ENCODE measurements around the gene DOCK2.

DOCK2 gene

DNA sequence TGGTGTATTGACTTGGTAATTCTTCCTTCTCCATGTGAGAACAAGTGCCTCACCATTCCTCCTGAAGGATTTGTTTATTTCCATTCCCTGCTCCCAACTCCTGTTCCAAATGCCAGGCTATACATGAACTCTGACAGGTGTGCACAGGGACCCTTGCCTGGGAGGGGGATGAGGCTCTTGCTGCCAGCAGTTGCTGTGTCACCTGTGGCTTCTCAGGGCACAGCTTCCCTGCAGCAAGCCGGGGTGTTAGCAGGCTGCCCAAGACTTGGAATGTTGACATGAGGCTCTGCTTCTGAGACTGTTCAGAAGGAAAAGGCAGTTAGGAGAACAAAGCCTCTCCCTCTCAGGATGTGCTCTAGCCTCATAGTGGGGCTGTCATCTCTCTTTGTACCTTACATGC lies 131.3 kb downstream of the DOCK2 start:
- Histone ChIP-seq H3K27ac (ENCODE audit: low read depth, low read length) (no peak overlapping the region), H2AFZ (ENCODE audit: low read depth, low read length, severe bottlenecking) (no peak overlapping the region), H3K79me2 (ENCODE audit: insufficient read depth, low read length) (no peaks in the 10 kb centered on the region), H3K4me2 (ENCODE audit: low read depth, low read length, poor library complexity, severe bottlenecking) (no peak overlapping the region), H3K9ac (ENCODE audit: low read length) (no peak overlapping the region), H3K4me3 (ENCODE audit: insufficient read depth, low read length, poor library complexity, severe bottlenecking) (no peak overlapping the region), H3K27me3 (ENCODE audit: low read length) (no peaks in the 10 kb centered on the region), H3K9me3 (ENCODE audit: insufficient read depth, low read length) (no peaks in the 10 kb centered on the region), H3F3A (ENCODE audit: insufficient read depth) (no peaks in the 10 kb centered on the region), H3K36me3 (ENCODE audit: low read length) (peaks cover 13% of the 10 kb centered on the region), H3K9me2 (replicated peaks; ENCODE audit: insufficient read depth, low read length) (no peaks in the 10 kb centered on the region), H4K20me1 (ENCODE audit: low read depth, low read length) (no peaks in the 10 kb centered on the region)
- TF ChIP-seq EZH2phosphoT487 (conservative IDR thresholded peaks at IDR 0.05; ENCODE audit: low read length): no peak
- TF ChIP-seq, protein P1, sequence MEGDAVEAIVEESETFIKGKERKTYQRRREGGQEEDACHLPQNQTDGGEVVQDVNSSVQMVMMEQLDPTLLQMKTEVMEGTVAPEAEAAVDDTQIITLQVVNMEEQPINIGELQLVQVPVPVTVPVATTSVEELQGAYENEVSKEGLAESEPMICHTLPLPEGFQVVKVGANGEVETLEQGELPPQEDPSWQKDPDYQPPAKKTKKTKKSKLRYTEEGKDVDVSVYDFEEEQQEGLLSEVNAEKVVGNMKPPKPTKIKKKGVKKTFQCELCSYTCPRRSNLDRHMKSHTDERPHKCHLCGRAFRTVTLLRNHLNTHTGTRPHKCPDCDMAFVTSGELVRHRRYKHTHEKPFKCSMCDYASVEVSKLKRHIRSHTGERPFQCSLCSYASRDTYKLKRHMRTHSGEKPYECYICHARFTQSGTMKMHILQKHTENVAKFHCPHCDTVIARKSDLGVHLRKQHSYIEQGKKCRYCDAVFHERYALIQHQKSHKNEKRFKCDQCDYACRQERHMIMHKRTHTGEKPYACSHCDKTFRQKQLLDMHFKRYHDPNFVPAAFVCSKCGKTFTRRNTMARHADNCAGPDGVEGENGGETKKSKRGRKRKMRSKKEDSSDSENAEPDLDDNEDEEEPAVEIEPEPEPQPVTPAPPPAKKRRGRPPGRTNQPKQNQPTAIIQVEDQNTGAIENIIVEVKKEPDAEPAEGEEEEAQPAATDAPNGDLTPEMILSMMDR (IDR thresholded peaks at IDR 0.05; ENCODE audit: insufficient read depth, low read length, poor library complexity, severe bottlenecking): no peak

DNA sequence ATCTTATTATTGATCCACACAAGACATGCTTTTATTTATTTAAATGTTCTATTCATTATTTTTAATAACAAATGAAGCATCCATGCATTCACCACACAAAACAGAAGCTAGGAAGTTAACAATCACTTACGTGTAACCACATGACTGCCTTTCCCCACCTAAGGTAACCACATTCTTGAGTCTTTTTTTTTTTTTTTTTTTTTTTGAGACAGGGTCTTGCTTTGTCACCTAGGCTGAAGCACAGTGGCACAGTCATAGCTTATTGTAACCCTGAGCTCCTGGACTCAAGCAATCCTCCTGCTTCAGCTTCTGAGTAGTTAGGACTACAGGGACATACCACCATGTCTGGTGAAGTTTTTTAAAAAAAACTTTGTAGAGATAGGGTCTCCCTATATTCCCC lies 133.0 kb downstream of the DOCK2 start:
- H3K4me3 ChIP-seq (ENCODE audit: insufficient read depth, low read length, poor library complexity, severe bottlenecking): no peak overlapping the region
- no peak overlapping the region for H3K27ac ChIP-seq (ENCODE audit: low read depth, low read length)
- no peaks in the 10 kb centered on the region for H4K20me1 ChIP-seq (ENCODE audit: low read depth, low read length)
- no peaks in the 10 kb centered on the region for H3K79me2 ChIP-seq (ENCODE audit: insufficient read depth, low read length)
- no peaks in the 10 kb centered on the region for H3K27me3 ChIP-seq (ENCODE audit: low read length)
- H3K9me2 ChIP-seq (replicated peaks; ENCODE audit: insufficient read depth, low read length): no peaks in the 10 kb centered on the region
- peaks cover 13% of the 10 kb centered on the region for H3K36me3 ChIP-seq (ENCODE audit: low read length)
- no peaks in the 10 kb centered on the region for H3F3A ChIP-seq (ENCODE audit: insufficient read depth)
- no peak overlapping the region for H3K9ac ChIP-seq (ENCODE audit: low read length)
- H2AFZ ChIP-seq (ENCODE audit: low read depth, low read length, severe bottlenecking): no peak overlapping the region
- H3K9me3 ChIP-seq (ENCODE audit: insufficient read depth, low read length): no peaks in the 10 kb centered on the region
- H3K4me2 ChIP-seq (ENCODE audit: low read depth, low read length, poor library complexity, severe bottlenecking): no peak overlapping the region
- TF ChIP-seq EZH2phosphoT487 (conservative IDR thresholded peaks at IDR 0.05; ENCODE audit: low read length): no peak
- TF ChIP-seq, protein P1 (IDR thresholded peaks at IDR 0.05; ENCODE audit: insufficient read depth, low read length, poor library complexity, severe bottlenecking): no peak

DNA sequence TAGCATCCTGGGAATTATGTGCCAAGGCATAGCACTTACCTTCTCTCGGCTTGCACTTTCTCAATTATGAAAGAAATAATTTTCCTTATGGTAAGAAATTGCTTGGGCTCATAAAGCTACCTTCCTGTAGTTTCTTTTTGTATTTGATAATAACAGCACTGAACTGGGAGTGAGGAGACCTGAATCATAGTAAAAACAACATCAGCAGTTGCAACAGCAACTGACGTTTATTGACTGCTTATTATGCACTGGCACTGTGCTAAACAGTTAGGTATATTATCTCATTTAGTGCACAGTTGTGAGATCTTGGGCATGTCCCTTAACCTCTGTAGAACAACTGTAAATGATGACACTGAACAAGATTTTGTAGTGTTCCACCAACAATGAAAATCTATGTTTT lies 135.2 kb downstream of the DOCK2 start:
- H3K27ac ChIP-seq (ENCODE audit: low read depth, low read length): no peak overlapping the region
- H3K9ac ChIP-seq (ENCODE audit: low read length): no peak overlapping the region
- no peaks in the 10 kb centered on the region for H3K27me3 ChIP-seq (ENCODE audit: low read length)
- H3K79me2 ChIP-seq (ENCODE audit: insufficient read depth, low read length): no peaks in the 10 kb centered on the region
- no peaks in the 10 kb centered on the region for H3K9me2 ChIP-seq (replicated peaks; ENCODE audit: insufficient read depth, low read length)
- no peaks in the 10 kb centered on the region for H4K20me1 ChIP-seq (ENCODE audit: low read depth, low read length)
- no peak overlapping the region for H3K4me3 ChIP-seq (ENCODE audit: insufficient read depth, low read length, poor library complexity, severe bottlenecking)
- no peaks in the 10 kb centered on the region for H3K9me3 ChIP-seq (ENCODE audit: insufficient read depth, low read length)
- peaks cover 3% of the 10 kb centered on the region; the same call in 1 of the 2 replicates for H3K36me3 ChIP-seq (ENCODE audit: low read length)
- no peak overlapping the region for H2AFZ ChIP-seq (ENCODE audit: low read depth, low read length, severe bottlenecking)
- TF ChIP-seq EZH2phosphoT487 (conservative IDR thresholded peaks at IDR 0.05; ENCODE audit: low read length): no peak
- TF ChIP-seq, protein P1 (IDR thresholded peaks at IDR 0.05; ENCODE audit: insufficient read depth, low read length, poor library complexity, severe bottlenecking): no peak
- H3K4me2 ChIP-seq (ENCODE audit: low read depth, low read length, poor library complexity, severe bottlenecking): no peak overlapping the region
- H3F3A ChIP-seq (ENCODE audit: insufficient read depth): no peaks in the 10 kb centered on the region
